C4-2B (cell line): ENCODE measurements around the gene SELPLG.

Experiments used
- H3K27ac ChIP-seq: fragments of 450-650 bp; 2 replicates; pipeline ENCODE4 v1.5.1; 2017
- ZFX ChIP-seq: fragments of 450-650 bp; IDR thresholded peaks from 2 replicates; pipeline ENCODE4 v1.6.1; 2017
- TF ChIP-seq, protein P1 (sequence below): fragments of 450-650 bp; conservative IDR thresholded peaks from 2 replicates; pipeline ENCODE4 v1.5.1; 2017; ENCODE audit warnings: mild to moderate bottlenecking

The SELPLG gene

GRCh38 chr12:108641446-108642268 is 8.0 kb upstream of the SELPLG start:
- no peak overlapping the region for H3K27ac ChIP-seq
- no peak for TF ChIP-seq ZFX
- TF ChIP-seq, protein P1, sequence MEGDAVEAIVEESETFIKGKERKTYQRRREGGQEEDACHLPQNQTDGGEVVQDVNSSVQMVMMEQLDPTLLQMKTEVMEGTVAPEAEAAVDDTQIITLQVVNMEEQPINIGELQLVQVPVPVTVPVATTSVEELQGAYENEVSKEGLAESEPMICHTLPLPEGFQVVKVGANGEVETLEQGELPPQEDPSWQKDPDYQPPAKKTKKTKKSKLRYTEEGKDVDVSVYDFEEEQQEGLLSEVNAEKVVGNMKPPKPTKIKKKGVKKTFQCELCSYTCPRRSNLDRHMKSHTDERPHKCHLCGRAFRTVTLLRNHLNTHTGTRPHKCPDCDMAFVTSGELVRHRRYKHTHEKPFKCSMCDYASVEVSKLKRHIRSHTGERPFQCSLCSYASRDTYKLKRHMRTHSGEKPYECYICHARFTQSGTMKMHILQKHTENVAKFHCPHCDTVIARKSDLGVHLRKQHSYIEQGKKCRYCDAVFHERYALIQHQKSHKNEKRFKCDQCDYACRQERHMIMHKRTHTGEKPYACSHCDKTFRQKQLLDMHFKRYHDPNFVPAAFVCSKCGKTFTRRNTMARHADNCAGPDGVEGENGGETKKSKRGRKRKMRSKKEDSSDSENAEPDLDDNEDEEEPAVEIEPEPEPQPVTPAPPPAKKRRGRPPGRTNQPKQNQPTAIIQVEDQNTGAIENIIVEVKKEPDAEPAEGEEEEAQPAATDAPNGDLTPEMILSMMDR: no peak

- no peak for TF ChIP-seq ZFX
- TF ChIP-seq, protein P1: no peak
Measured at GRCh38 chr12:108640802-108641445, 7.2 kb upstream of the SELPLG start.

DNA sequence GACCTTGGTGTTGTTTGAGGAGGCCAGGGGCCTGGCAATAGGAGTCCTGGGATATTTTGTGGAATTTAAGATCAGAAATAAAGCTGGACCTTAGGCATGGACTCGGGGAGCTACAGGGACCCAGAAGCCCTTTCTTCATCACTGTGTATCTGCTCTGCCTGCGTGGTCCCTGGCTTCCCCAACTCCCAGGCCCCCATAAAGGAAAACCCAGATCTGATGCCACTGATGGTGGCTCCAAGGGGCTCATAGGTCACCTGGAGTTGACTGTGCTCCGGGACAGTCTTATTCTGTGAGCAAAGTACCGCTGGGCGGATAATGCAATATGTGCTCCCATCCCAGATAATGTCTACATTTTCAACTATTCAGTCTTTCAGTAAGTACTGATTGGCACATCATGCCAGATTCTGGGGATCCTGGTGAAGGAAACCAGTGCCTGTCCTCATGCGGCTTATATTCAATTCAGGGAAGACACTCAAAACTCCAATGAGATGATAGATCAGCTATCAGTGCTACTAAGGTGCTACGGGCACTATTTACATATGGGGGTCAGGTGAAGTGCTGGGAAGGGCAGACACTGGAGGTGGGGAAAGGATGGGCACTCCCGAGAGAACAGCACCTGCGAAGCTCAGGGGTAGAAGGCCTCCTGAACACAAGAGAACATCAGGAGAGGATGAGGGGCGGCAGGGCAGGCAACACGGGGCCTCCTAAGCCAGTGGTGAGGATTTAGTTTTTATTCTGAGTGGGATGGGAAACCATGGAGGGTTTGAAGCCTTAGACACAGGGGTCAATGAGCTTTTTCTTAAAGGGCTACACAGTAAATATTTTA is 5.5 kb upstream of the SELPLG start:
- TF ChIP-seq, protein P1: no peak
- no peak for TF ChIP-seq ZFX
- H3K27ac ChIP-seq: no peak overlapping the region

More at GRCh38 chr12:108640802-108641445, 7.2 kb upstream of the SELPLG start:
- H3K27ac ChIP-seq: no peak overlapping the region

- TF ChIP-seq, protein P1: no peak
- TF ChIP-seq ZFX: no peak
- H3K27ac ChIP-seq: no peak overlapping the region
Measured at GRCh38 chr12:108638141-108638827, 4.6 kb upstream of the SELPLG start.

DNA sequence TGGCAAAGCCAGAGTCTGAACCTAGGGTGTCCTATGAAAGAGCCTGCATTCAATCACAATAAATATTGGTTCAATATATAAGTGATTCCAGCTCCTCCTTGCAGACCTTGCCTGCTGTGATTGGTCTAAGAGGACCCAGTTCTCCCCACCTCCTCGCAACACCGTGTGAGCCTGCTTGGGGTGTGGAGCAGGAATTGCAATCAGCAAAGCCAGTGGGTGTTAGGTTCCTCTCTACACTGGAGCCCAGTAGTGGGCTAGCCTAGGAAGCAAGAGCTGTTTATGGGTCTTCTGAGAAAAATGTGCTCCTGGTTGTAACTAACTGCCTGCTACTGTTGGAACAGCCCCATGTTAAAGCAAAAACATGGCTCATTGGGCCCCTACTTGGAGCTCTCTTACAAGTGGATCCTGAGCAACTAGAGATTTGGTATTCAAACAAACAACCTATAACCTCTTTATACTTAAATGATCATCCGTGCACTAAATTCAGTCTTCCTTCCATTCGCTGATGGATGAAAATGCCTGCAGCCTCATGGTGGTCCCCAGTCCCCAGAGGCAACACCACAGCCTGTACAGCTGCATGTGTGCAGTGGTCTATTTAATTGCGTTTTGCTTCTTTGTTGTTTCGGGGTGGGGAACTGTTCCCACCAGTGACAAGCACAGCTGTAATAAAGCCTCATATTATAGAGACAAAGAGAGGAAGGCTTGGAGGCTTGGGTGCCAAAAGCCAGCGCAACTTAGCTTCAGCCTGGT is 3.7 kb upstream of the SELPLG start:
- TF ChIP-seq, protein P1: no peak
- no peak for TF ChIP-seq ZFX
- no peak overlapping the region for H3K27ac ChIP-seq

GRCh38 chr12:108635997-108636808 is 2.5 kb upstream of the SELPLG start:
- H3K27ac ChIP-seq: no peak overlapping the region
- TF ChIP-seq, protein P1: no peak
- no peak for TF ChIP-seq ZFX
